ENCODE data around the gene SEC22A.

Gene SEC22A

GRCh38 chr3:123258811-123259420 is 57.2 kb downstream of the SEC22A start:
- peak; percentile 69 for DNase-seq (ENCODE audit: low read depth)
- peak; percentile 71 for TF ChIP-seq CTCF (conservative IDR thresholded peaks at IDR 0.05; ENCODE audit: control insufficient read depth, insufficient read depth, low read depth, low read length)
- no peak overlapping the region for H3K4me3 ChIP-seq (ENCODE audit: control insufficient read depth, low read depth, low read length)

GRCh38 chr3:123261666-123262065 is 59.9 kb downstream of the SEC22A start:
- no peak for TF ChIP-seq CTCF (conservative IDR thresholded peaks at IDR 0.05; ENCODE audit: control insufficient read depth, insufficient read depth, low read depth, low read length)
- H3K4me3 ChIP-seq (ENCODE audit: control insufficient read depth, low read depth, low read length) = no peak overlapping the region
- DNase-seq (ENCODE audit: low read depth) = no peak

- DNase-seq (ENCODE audit: low read depth) = no peak
- H3K4me3 ChIP-seq (ENCODE audit: control insufficient read depth, low read depth, low read length) = no peak overlapping the region
- no peak for TF ChIP-seq CTCF (conservative IDR thresholded peaks at IDR 0.05; ENCODE audit: control insufficient read depth, insufficient read depth, low read depth, low read length)
These were observed 60.5 kb downstream of the SEC22A start for GRCh38 chr3:123262226-123262625.

GRCh38 chr3:123262868-123263267 is 61.1 kb downstream of the SEC22A start:
- no peak overlapping the region for H3K4me3 ChIP-seq (ENCODE audit: control insufficient read depth, low read depth, low read length)
- no peak for TF ChIP-seq CTCF (conservative IDR thresholded peaks at IDR 0.05; ENCODE audit: control insufficient read depth, insufficient read depth, low read depth, low read length)
- no peak for DNase-seq (ENCODE audit: low read depth)

GRCh38 chr3:123263941-123264340 is 62.2 kb downstream of the SEC22A start:
- no peak for TF ChIP-seq CTCF (conservative IDR thresholded peaks at IDR 0.05; ENCODE audit: control insufficient read depth, insufficient read depth, low read depth, low read length)
- no peak for DNase-seq (ENCODE audit: low read depth)
- H3K4me3 ChIP-seq (ENCODE audit: control insufficient read depth, low read depth, low read length) = no peak overlapping the region

GRCh38 chr3:123267821-123268220 is 66.1 kb downstream of the SEC22A start:
- no peak overlapping the region for H3K4me3 ChIP-seq (ENCODE audit: control insufficient read depth, low read depth, low read length)
- DNase-seq (ENCODE audit: low read depth) = peak; percentile 25
- no peak for TF ChIP-seq CTCF (conservative IDR thresholded peaks at IDR 0.05; ENCODE audit: control insufficient read depth, insufficient read depth, low read depth, low read length)

GRCh38 chr3:123270818-123271217 is 69.1 kb downstream of the SEC22A start:
- no peak for TF ChIP-seq CTCF (conservative IDR thresholded peaks at IDR 0.05; ENCODE audit: control insufficient read depth, insufficient read depth, low read depth, low read length)
- H3K4me3 ChIP-seq (ENCODE audit: control insufficient read depth, low read depth, low read length) = no peak overlapping the region
- DNase-seq (ENCODE audit: low read depth) = no peak
